Smooth muscle cell of the brain vasculature (primary cell): ENCODE data around the gene ADAM22.

Experiments used
- DNase-seq: peaks from one replicate; pipeline ENCODE4 v3.0.0-alpha.2; 2012; ENCODE audit warnings: low read depth, low spot score

The ADAM22 gene

DNA sequence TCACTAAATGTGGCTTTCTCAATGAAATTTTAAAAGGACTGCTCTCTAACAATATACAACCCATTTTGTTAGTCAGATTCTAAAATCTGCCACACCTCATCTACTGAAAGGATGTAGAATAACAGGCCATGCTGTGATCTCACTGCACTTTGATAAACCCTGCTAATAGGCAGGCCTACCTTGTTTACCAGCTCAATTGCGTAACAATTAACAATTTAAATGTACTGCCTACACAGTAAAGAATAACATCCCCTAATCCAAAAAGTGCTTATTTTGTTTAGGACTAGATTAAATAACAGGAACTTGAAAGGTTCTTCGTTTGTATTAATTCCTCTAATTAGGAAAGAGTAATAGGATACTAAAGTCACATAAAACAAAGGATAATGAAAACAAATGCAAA lies 281.2 kb downstream of the ADAM22 start:
- DNase-seq, result no peak

DNA sequence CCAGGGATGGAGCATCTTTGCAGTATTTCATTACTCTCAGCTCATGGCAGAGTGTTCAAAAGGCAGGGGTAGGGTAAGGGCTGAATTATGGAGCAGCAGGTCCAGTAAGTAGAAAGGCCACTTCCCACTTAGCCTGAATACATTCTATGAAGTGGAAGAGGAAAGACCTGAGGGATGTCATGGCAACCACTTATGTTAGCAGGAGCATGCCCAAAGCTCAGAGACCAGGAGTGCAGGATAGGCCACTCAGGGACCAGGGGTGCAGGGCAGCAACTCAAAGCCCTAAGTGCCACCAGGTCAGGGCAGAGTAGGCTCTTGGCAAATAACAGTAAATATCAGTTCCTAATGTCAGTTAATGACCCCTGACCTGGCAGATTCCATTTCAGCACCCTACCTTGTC lies 282.2 kb downstream of the ADAM22 start:
- DNase-seq, result no peak

DNA sequence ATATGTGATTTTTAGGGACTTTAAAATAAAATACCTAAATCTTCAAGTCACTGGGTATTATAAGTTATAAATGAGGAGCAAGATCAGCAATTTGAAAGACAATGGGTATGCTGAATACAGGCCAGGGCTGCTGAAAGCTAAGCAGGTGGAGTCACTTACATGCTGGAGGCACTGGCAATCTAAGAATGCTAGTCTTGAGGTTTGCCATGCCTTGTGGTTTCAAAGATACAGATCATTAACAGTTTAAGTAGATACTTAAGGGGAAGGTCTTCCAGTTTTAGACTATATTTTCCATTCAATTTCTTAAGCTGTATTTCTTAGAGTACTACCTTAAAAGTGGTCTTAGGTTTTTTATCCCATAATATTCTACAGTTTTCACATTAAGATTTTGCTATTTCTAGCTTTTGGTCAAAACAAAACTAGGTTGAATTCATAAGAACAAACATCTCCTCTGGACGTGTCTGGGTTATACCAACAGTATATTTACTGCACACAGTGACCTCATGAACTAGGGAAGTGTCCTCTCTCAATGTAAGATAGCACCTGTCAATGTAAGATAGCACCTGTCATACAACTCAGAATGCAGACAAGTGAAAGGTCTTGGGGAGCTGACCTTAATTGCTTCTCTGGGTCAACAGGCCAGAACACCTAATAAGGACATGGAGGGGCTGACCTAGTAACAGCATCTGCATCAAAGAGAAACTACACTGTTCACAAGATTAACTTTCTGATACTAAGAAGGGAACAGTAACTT lies 283.8 kb downstream of the ADAM22 start:
- no peak for DNase-seq

DNA sequence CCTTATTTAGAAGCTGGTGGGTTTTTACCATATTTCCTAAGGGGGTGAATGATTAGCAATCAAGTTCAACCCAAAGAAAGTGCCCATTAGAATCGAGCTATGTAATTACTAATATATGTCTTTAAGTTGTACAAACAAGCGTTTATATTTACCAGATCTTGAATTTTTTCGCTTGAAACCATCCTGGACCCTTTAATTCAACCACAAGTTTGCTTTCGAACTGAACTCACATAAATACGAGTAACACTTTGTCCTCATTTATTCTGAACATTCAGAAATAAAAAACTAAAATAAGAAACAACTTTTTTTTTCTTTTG lies 284.3 kb downstream of the ADAM22 start:
- DNase-seq, result no peak

DNA sequence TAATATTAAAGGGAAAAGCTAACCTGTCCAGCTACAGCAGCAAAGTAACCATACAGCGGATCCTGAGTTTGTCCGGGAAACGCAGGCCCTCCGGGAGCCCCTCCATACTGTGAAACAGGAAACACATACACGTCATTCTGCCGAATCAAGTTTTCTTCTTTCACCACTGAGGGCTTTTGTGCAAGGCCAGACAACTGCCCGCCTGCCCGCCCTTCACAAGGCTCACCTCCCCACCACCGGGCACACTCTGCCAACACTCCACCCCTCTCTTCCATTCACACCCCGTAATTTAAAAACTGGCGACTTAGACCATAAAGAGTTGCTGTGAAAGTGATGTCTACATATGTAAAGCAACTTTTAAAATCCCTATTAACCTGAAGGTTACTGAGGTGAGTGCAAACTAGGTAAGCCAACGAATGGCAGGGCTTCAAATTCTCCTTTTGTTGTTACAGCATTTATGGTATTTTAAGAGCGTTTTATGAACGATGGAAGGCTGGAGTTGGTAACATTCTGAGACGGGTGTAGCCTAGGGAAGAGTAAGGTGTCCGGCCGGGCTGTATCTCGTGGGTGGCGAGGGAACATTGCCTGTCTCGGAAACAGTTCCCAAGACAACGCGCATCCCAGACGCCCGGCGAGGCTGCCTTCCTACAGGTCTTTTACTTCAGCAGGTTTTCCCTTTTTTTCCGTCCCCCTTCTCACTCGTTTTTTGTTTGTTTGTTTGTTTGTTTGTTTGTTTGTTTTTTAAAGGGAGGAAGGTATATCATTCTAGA lies 285.0 kb downstream of the ADAM22 start:
- peak; percentile 51 for DNase-seq

- DNase-seq, result peak; percentile 63
Observed at GRCh38 chr7:88219781-88220747, 286.0 kb downstream of the ADAM22 start, which contains the start of gene SRI. Gene SRI (minus strand): TSS chr7:88220038. CDS start chr7:88220026, 12 bp downstream.

GRCh38 chr7:88223265-88223664 lies 289.2 kb downstream of the ADAM22 start:
- no peak for DNase-seq

DNA sequence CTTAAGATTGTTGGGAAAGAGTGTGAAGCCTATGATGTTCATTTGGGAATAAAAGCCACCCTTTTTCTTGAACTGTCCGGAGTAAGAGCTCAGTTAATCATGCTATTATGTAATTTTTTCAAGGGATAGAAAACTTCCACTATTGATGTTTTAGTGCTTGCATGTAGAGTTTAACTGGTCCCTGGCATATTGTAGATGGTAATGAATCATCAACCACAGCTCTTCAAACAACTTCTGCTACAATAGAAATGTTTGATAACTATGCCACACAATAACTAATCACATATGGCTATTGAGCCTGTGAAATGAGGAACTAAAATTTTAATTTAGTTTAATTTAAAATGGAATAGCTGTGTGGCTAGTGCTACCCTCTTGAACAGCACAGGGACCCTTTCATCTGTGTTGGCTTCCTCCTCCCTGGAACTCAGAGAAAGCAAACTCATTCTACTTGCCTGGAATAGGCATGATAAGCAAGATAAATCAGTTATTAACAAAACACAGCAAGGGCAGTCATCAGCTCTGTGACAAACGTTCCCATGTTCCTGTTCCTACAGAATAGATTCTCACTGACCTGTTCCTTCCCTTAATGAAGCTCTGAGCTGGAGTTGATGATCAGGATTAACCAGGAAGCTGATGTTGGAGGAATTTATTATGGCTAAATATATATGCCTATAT lies 290.7 kb downstream of the ADAM22 start:
- no peak for DNase-seq

DNA sequence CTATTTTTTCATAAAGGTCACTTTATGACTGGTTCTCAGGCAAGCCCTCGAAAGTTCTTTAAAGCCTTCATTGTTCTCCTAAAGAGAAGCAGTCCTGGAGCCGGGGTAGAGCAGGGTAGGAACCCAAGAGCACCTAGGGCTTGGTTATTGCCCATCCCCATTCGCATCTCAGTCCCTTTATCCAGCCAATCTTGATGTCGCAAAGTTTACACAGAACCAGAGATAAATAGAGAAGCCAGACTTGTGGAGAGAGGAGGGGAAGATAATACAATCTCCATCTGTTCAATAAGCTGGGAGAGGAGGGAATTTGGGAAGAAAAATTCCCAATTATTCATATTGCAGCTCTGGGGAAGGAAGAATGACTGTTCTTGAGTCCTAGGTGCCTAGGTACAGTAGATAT lies 292.1 kb downstream of the ADAM22 start:
- DNase-seq, result no peak

GRCh38 chr7:88226886-88227516 lies 292.9 kb downstream of the ADAM22 start:
- DNase-seq, result no peak

DNA sequence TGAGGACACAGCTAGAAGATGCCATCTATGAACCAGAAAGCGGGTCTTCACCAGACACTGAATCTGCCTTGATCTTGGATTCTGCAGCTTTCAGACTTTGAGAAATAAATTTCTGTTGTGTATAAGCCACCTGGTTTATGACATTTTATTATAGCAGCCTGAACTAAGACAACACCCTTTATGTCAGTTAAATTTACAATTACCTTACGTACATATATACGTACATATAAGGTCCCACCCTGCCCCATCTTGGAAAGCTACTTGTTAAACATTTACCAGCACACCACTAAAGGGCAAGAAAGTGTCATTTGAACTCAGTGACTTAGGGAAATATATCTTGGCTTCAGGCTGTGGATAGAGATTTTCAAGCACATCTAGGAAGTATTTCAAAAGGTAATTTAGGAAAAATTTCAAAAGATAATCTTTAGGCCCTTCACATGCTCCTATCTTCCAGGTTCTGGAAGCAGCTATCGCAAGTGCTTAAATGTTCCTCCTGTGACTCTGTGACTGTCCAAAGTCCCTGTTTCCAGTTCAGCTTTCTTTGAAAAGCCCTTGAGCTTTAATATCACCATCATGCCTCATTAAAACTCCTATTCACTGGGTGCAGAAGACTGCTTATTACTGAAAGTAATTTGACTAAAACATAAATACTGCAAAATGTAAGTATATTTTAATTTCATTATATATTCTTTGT lies 295.4 kb downstream of the ADAM22 start:
- DNase-seq, result no peak

DNA sequence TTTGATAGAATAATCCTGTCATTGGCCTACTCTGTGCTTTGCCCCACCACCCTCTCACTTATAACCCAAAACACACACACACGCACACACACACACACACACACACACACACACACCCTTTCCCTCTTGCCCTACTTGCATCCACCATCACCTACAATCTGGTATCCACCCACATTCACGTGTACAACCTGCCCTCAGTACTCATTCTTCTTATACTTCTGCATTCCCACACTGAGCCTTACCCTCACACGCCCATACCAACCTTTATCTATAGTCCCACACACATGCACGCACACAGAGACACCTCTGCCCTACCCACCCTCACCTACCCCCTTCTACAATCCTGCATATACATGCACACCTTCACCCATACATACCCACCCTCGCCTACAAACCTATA lies 296.6 kb downstream of the ADAM22 start:
- DNase-seq, result no peak

GRCh38 chr7:88233828-88234227 lies 299.8 kb downstream of the ADAM22 start:
- no peak for DNase-seq

- no peak for DNase-seq
Observed at GRCh38 chr7:88239852-88240251, 305.8 kb downstream of the ADAM22 start.

- DNase-seq, result peak; percentile 47
Observed at GRCh38 chr7:88243345-88243909, 309.4 kb downstream of the ADAM22 start.

DNA sequence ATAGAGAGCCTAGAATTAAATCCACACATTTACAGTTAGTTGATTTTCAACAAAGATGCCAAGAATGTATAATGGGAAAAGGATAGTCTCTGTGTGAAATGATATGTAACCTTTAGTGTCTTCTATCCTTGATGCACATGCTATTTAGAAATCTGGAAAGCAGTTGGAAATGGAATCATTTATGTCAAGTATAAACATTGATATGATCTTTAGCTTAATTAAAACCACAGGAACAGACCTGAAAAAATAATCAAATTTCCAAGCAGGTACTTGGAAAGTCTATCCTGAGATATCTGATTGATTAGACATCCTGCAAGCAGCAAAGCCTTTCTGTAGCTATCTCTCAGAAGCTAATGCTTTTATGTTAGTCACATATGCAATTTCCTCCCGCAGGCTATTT lies 310.2 kb downstream of the ADAM22 start:
- DNase-seq, result no peak
